Measurements from ENCODE around the gene ARHGAP8.
"Not testable (repeated sequence)": the region's sequence is repeated elsewhere in the genome, so short reads cannot be mapped to it uniquely, and the experiment has no call there.

ARHGAP8 gene

DNA sequence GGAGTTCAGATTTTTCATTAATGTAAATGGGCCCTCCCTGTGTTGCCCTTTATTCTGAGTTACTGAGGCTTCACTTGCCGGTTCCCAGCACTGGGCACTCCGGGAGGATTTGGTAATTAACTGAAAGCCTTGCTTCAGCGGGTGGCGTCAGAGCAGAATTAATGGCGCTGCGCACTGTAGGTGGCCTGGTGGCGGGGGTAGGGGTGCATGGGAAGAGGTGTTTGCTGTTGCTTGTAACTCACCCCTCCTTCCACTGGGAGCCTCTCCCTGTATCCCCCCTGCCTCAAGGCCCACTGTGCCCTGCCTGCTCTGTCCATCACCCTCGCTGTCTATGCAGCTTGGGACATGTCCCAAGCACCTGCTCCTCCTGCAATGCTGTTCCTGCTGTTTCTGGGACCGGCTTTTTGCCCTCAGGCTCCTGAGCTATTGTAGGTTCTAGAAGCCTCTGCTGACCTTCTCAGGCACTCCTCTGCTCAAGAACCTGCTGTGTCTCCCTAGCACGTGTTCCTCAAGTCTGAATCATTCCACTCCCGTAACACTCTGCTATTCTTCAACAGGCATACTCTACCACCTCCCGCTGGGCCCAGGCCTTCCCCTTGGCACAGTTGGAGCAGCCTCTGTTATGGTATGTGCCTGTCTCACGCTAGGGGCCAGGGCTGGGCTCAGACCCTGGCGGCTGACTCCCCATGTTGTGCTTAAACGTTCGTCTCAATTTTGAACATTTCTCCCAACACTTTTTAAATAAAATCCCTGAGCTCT is 24.4 kb downstream of the ARHGAP8 start:
- DNase-seq = no peak

DNA sequence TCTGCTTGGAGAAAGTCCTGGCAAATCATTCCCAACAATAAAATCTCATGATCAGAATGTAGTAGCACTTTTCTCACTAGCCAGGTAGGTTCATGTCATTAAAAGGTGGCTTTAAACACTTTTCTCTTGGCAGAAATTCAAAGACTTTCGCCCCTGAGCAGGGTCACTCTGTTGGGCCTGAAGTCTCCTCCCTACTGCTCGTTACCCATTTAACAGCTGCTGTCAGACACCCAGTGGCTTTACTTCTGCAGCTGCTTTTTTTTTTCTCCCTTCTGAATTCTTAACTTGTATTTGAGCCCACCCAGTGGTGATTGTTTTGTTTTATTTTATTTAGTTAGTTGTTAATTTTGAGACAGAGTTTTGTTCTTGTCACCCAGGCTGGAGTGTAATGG is 25.0 kb downstream of the ARHGAP8 start:
- no peak for DNase-seq

DNA sequence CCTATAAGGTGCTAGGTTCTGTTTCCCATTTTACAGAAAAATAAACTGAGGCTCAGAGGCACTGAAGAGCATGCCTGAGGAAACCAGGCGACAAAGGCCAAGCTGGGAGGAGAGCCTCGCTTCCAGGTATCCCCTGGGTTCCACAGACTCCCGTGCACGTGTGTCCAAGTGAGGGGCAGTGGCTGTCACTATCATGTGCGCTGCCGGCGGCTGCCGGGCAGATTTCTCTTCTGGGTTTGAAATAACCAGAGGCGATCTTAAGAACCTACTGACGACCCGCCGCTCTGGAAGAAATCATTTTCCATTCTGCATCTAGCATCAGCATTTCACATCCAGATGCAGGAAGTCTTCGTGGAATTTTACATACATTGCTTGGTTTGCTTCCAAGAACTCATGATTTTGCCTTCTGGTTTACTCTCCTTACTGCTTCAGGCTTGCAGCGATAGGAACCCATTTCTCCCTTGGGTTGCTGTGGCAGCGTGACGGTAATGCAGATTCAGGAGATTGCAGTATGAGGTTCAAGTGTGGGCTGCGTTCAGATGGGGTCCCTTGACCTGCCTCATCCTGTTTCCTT is 28.6 kb downstream of the ARHGAP8 start:
- no peak for DNase-seq

GRCh38 chr22:44782363-44782963 is 30.1 kb downstream of the ARHGAP8 start:
- no peak for DNase-seq

- no peak for DNase-seq
Observed at GRCh38 chr22:44783091-44783490, 30.7 kb downstream of the ARHGAP8 start.

GRCh38 chr22:44783581-44783980 is 31.2 kb downstream of the ARHGAP8 start:
- no peak for DNase-seq

- DNase-seq = no peak
Observed at GRCh38 chr22:44786136-44786535, 33.8 kb downstream of the ARHGAP8 start.

DNA sequence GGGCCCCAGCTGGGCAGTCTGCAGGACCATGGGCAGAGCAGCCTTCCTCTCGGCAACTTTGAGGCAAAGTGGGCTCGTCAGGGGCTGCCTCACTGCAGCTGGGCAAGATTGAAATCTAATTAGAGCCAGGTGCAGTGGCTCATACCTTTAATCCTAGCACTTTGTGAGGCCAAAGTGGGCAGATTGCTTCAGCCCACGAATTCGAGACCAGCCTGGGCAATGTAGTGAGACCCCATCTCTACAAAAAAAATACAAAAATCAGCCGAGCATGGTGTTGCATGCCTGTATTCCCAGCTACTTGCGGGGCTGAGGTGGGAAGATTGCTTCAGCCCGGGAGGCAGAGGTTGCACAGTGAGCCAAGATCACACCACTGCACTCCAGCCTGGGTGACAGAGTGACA is 34.2 kb downstream of the ARHGAP8 start:
- no peak for DNase-seq

DNA sequence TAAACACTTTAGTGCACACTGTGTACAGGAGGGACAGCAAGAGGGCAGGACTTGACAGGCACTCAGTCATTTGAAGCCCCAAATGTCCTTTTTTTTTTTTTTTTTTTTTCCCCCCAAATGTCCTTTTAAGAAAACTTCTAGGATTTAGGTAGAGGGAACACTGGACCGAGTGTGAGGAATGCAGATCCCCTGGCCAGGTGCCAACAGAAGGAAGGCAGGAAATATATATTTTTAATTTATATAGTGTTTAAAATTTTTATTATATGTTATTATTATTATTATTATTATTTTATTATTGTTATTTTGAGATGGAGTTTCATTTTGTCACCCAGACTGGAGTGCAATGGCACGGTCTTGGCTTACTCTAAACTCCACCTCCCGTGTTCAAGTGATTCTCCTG is 35.5 kb downstream of the ARHGAP8 start:
- no peak for DNase-seq

DNA sequence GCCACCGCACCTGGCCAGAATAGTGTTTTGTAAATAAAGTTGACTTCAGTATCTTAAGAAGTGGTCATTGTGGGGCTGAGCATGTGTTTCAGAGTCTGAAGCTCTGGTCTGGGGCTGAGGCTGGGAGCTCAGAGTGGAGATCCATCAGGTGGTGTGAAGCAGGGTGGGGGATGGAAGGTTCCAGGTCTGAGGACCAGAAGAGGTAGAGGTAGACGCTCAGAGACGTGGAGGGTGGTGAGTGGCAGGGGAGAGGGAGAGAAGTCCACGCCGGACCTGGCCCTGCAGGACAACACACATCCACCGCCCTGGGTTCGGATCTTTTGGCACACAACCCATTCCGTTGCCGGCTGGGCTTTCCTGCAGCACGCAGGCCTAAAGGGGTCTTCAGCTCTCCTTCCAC is 40.7 kb downstream of the ARHGAP8 start:
- no peak for DNase-seq

DNA sequence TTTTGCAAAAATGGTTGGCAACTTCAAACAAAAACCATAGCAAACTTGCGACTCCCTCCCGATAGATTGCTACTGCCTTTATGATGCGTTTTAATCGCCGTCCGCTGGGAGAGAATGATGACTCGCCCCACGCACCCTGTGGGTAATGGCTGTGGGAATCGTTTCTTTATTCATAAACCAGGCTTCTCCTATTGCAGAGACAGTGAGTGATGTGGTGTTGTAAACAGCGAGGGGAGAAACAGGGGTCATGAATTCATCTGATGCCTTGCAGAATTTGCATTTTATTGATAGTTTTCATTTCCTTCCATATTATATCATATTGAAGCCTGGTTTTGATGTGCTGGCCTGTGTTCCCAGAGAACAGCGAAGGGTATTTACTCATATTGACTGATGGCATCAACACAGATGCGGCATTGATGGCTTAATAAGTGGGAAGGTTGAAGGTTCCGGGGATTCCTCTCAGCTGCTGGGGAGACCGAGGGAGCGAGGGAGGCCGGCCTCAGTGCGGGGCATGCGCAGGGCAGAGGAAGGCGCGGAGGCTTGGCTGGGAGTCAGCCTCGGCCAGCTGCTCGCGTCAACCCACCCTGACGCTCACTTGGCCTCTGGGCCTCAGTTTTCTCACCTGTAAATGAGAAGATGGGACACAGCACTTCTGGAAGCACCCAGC is 41.3 kb downstream of the ARHGAP8 start:
- no peak for DNase-seq

- DNase-seq = no peak
Observed at GRCh38 chr22:44795701-44796630, 43.6 kb downstream of the ARHGAP8 start.

- no peak for DNase-seq
Observed at GRCh38 chr22:44797181-44797725, 44.9 kb downstream of the ARHGAP8 start.

- no peak for DNase-seq
Observed at GRCh38 chr22:44799077-44799945, 46.9 kb downstream of the ARHGAP8 start.

- DNase-seq = not testable (repeated sequence)
Observed at GRCh38 chr22:44799946-44800634, 47.7 kb downstream of the ARHGAP8 start.

DNA sequence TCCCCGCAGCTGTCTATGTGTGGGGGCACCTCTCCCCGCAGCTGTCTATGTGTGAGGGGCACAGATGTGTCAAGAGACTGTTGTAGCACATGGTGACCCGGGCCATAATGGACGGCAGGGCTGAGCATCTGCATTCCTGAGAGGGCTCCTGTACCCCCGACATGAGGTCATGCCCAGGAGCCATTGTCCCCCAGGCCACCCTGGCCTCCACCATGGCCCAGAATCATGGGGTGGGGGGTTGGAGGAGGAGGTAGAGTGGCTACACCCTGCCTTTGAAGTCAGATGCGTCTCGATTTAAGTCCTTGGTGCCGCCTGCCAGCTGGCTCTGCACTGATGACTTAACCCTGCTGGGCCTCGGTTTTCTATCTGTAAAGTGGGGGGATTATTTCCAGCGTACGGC is 49.1 kb downstream of the ARHGAP8 start:
- DNase-seq = no peak

DNA sequence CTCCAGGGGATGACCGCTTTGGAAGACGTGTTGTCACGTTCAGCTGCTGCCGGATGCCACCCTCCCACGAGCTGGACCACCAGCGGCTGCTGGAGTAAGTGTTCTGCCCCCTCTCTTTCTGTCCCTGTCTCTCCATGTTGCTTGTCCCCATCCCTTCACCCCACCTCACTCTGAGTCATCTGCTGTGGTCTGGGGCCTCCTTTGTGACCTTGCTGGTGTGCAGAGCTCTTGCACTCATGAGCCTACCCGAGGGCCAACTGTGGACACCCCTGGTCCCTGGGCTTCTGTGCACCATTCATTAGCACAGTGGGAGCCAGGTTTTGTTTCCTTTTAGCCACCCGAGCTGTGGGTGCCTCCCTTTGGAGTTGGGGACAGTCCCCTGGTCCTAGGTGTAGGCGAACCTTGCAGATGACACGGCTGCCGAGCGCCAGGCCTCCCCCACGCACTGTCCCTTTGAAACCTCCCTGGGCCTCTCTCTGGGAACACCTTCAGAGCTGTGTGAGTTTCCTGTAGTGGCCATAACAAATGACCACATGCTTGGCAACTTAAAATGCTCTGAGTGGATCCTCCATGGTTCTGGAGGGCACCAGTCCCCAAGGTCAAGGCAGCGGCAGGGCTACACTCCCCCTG is 49.8 kb downstream of the ARHGAP8 start:
- no peak for DNase-seq

GRCh38 chr22:44802956-44803355 is 50.6 kb downstream of the ARHGAP8 start:
- no peak for DNase-seq

DNA sequence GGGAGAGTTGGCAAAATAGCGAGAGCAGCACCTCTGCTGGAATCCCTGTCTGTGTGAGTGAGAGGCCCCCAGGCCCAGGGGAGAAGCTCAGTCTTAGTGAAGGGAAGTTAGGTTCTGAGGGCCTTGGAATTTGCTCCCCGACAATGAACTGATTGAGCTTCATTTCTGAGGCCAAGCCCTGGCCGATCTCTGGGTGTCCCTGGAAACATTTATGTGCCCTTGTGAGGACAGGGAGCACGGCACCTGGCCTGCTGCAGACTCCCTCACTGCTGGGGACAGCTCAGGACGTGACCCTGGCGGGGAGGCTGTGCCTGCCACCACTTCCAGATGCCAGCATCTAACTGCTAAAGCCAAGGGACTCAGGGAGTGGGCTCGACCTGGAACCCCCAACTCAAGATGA is 52.0 kb downstream of the ARHGAP8 start:
- no peak for DNase-seq

GRCh38 chr22:44805711-44806110 is 53.3 kb downstream of the ARHGAP8 start:
- no peak for DNase-seq

Measured in activated T-cell treated with anti-CD3 and anti-CD28 coated beads for 4 hours (primary cell).